ENCODE measurements around the gene TOM1. TPM values are rescaled to one million over a fixed set of nuclear protein-coding genes. Genes with fewer than 3 reads are reported as not detected.

Gene TOM1
- total RNA-seq, 4 donors from 2014 or later = 96.6 to 175 (median 129) TPM

Small RNA genes within 50 kb of the gene (small RNA-seq; reads per million reads assigned to genes)
- gene MIR3909 = 0.41 to 0.89 reads per million in 2 donors
- 0 reads per million in 2 donors for gene MIR6069

Other genes starting within 250 kb of the TOM1 start
- 100 to 1,000 TPM in 2 of 4 donors, 10 to 100 TPM in 2; 26.4 to 187 (median 115) TPM for gene ISX, start 233.7 kb upstream of the TOM1 start, total RNA-seq
- gene HMGXB4, start 42.4 kb upstream of the TOM1 start, total RNA-seq = 10 to 100 TPM; 25.0 to 45.9 (median 29.2) TPM
- gene HMOX1, start 81.2 kb downstream of the TOM1 start, total RNA-seq = 10 to 100 TPM; 27.2 to 64.5 (median 46.7) TPM
- 100 to 1,000 TPM in 1 of 4 donors, 10 to 100 TPM in 3; 16.5 to 102 (median 21.5) TPM for gene MCM5, start 100.2 kb downstream of the TOM1 start, total RNA-seq
- 1 to 10 TPM; 2.7 to 5.8 (median 4.8) TPM for gene RASD2, start 240.9 kb downstream of the TOM1 start, total RNA-seq

Measured in Peyer's patch (tissue), 4 donors.